K562 (cell line): ENCODE measurements around the gene SRGAP3. TPM values are rescaled to one million over a fixed set of nuclear protein-coding genes. Genes with fewer than 3 reads are reported as not detected.

Experiments used
- ATAC-seq: fragments of 200-7000 bp; cut with Tn5 transposase; 3 replicates; pipeline ENCODE4 v1.9.1; 2020; ENCODE audit warnings: moderate library complexity
- BruUV-seq: library from RNA; stranded (reverse); fragments of 400-500 nt; replicated peaks from 2 replicates; lab custom pipeline; 2021; lab: Mats Ljungman, UMichigan
- CTCF ChIA-PET: fragments of 300-600 bp; formaldehyde crosslinking; extraction: SDS; loops from one replicate; lab custom pipeline; 2021; ENCODE audit warnings: low intra/inter-chr PET ratio; lab: Yijun Ruan, JAX
- POLR2A ChIA-PET: fragments of 300-600, 350-650 bp; sonication (Branson Sonifier 250); formaldehyde crosslinking; extraction: SDS; loops from one replicate; lab custom pipeline; 2021; ENCODE audit warnings: antibody characterized with exemption, inconsistent platforms; lab: Yijun Ruan, JAX
- DNase-seq, 4 experiments: peaks; one replicate each; pipeline versions ENCODE4 v3.0.0 to v3.0.0-alpha.2; 2011 to 2018; ENCODE audit warnings: low spot score in 3 of 4, mixed read lengths in 3 of 4; ENCODE audit errors: extremely low read depth in 1 of 4
- FAIRE-seq: peaks from 2 replicates; lab custom pipeline; 2011; peaks lifted over from hg19 to GRCh38; lab: Jason Lieb, UNC
- H2AFZ ChIP-seq: 2 replicates; pipeline ENCODE4 v1.6.0; 2011; ENCODE audit warnings: low read depth, low read length, control low read depth, inconsistent platforms
- H3K27ac ChIP-seq: fragments of 200-600 bp; 3 replicates; pipeline ENCODE4 v1.8.0; 2011; ENCODE audit warnings: low read depth, mild to moderate bottlenecking, control low read depth, inconsistent platforms, low read length, moderate library complexity, mixed read lengths; ENCODE audit errors: extremely low read depth
- H3K27me3 ChIP-seq, 2 experiments: fragments of 300-600 bp in 1 of 2; 2 replicates in 1 of 2; 3 replicates in 1 of 2; pipeline versions ENCODE4 v1.6.0 to v1.8.0; 2011; ENCODE audit warnings: inconsistent platforms in 2 of 2, low read length in 2 of 2, mild to moderate bottlenecking in 1 of 2, mixed read lengths in 1 of 2, moderate library complexity in 1 of 2; ENCODE audit not compliant: control insufficient read depth in 2 of 2, insufficient read depth in 2 of 2
- H3K36me3 ChIP-seq: fragments of 300-600 bp; 3 replicates; pipeline ENCODE4 v1.8.0; 2011; ENCODE audit warnings: mild to moderate bottlenecking, low read length, inconsistent platforms; ENCODE audit not compliant: control insufficient read depth, insufficient read depth
- H3K4me1 ChIP-seq, 2 experiments: fragments of 200-600 bp in 1 of 2; replicated peaks in 1 of 2; 2 replicates in 1 of 2; 3 replicates in 1 of 2; pipeline versions ENCODE4 v1.5.1 to v1.8.0; 2011; ENCODE audit warnings: inconsistent platforms in 2 of 2, low read length in 2 of 2, mild to moderate bottlenecking in 1 of 2, mixed read lengths in 1 of 2, moderate library complexity in 1 of 2; ENCODE audit not compliant: control insufficient read depth in 2 of 2, insufficient read depth in 2 of 2
- H3K4me2 ChIP-seq: 2 replicates; pipeline ENCODE4 v1.6.1; 2011; ENCODE audit warnings: low read length, control low read depth, inconsistent platforms, mixed read lengths; ENCODE audit not compliant: insufficient read depth
- H3K4me3 ChIP-seq: fragments of 200-600 bp; sonication (generic), shearing (Covaris generic); 2 replicates; pipeline ENCODE4 v1.5.1; 2016; ENCODE audit warnings: control low read depth, inconsistent platforms
- H3K79me2 ChIP-seq: fragments of 200-600 bp; 3 replicates; pipeline ENCODE4 v1.8.0; 2011; ENCODE audit warnings: low read length, inconsistent platforms; ENCODE audit not compliant: control insufficient read depth, insufficient read depth
- H3K9ac ChIP-seq, 2 experiments: 2 replicates each; pipeline versions ENCODE4 v1.6.0 to v1.6.1; 2011; ENCODE audit warnings: low read depth in 2 of 2, low read length in 2 of 2, control low read depth in 1 of 2, inconsistent platforms in 1 of 2, mild to moderate bottlenecking in 1 of 2, mixed read lengths in 1 of 2; ENCODE audit not compliant: insufficient read depth in 1 of 2
- H3K9me1 ChIP-seq: one replicate; pipeline ENCODE4 v1.6.0; 2011; ENCODE audit warnings: inconsistent platforms, mild to moderate bottlenecking, low read length, moderate library complexity; ENCODE audit not compliant: control insufficient read depth, insufficient read depth
- H3K9me3 ChIP-seq: replicated peaks from 2 replicates; pipeline ENCODE4 v1.5.1; 2011; ENCODE audit warnings: low read depth, low read length, inconsistent platforms; ENCODE audit not compliant: control insufficient read depth, insufficient read depth
- H4K20me1 ChIP-seq: replicated peaks from 2 replicates; pipeline ENCODE4 v1.6.1; 2011; ENCODE audit warnings: low read length, inconsistent platforms, mixed read lengths; ENCODE audit not compliant: control insufficient read depth, insufficient read depth
- BHLHE40 ChIP-seq: IDR thresholded peaks from 2 replicates; pipeline ENCODE4 v1.6.1; 2011; ENCODE audit warnings: low read length, improper control_type of control experiment
- CTCF ChIP-seq, 3 experiments: IDR thresholded peaks in 2 of 3; conservative IDR thresholded peaks in 1 of 3; 2 replicates each; pipeline ENCODE4 v1.5.1; 2011 to 2012; ENCODE audit warnings: low read length in 3 of 3, mild to moderate bottlenecking in 3 of 3, control low read depth in 2 of 3, improper control_type of control experiment in 1 of 3, inconsistent platforms in 1 of 3, low read depth in 1 of 3, mixed read lengths in 1 of 3, moderate library complexity in 1 of 3; ENCODE audit not compliant: insufficient read depth in 2 of 3
- ESRRA ChIP-seq: fragments of 450-650 bp; IDR thresholded peaks from 2 replicates; pipeline ENCODE4 v1.6.1; 2014; ENCODE audit warnings: low read depth, mild to moderate bottlenecking, moderate library complexity, borderline replicate concordance
- KLF10 ChIP-seq: fragments of 250-450 bp; sonication (Bioruptor Pico); IDR thresholded peaks from 2 replicates; pipeline ENCODE4 v1.6.1; 2021; ENCODE audit warnings: matching md5 sums
- NFATC3 ChIP-seq: fragments of 450-650 bp; IDR thresholded peaks from 2 replicates; pipeline ENCODE4 v1.6.1; 2017; ENCODE audit warnings: mild to moderate bottlenecking
- NFXL1 ChIP-seq: fragments of 450-650 bp; formaldehyde crosslinking; IDR thresholded peaks from 2 replicates; pipeline ENCODE4 v1.4.0; 2021; ENCODE audit warnings: mild to moderate bottlenecking
- RBM14 ChIP-seq: fragments of 200-400 bp; formaldehyde crosslinking; IDR thresholded peaks from 2 replicates; pipeline ENCODE4 v1.6.1; 2018; ENCODE audit warnings: low read depth, mild to moderate bottlenecking, low read length, moderate library complexity, borderline replicate concordance; ENCODE audit not compliant: insufficient read depth
- TCF7L2 ChIP-seq: fragments of 150-350 bp; IDR thresholded peaks from 2 replicates; pipeline ENCODE4 v1.6.1; 2016; ENCODE audit warnings: low read depth, mild to moderate bottlenecking, low read length, moderate library complexity
- ZFP1 ChIP-seq: fragments of 450-650 bp; formaldehyde crosslinking; IDR thresholded peaks from 2 replicates; pipeline ENCODE4 v1.4.0; 2020; ENCODE audit warnings: mild to moderate bottlenecking, mixed read lengths
- ZNF764 ChIP-seq: fragments of 250-450 bp; sonication (Bioruptor Pico); IDR thresholded peaks from 2 replicates; pipeline ENCODE4 v1.4.0; 2020; ENCODE audit warnings: low read depth, mild to moderate bottlenecking, moderate library complexity
- WGBS: fragments of 100-300 bp; shearing (Covaris generic); methylation state at CpG from one replicate; pipeline ENCODE4 v1.1.6; 2016; ENCODE audit warnings: low coverage, mixed read lengths; ENCODE audit not compliant: insufficient coverage; ENCODE audit errors: missing lambda C conversion rate; 5-methylcytosine and 5-hydroxymethylcytosine counted together
- in situ Hi-C: fragments of 300-500 bp; cut with MboI; formaldehyde crosslinking; loops from 4 replicates; pipeline ENCODE4 v1.15.0; 2018; ENCODE audit warnings: inconsistent platforms, mixed read lengths
- intact Hi-C: fragments of 100-400 bp; cut with micrococcal nuclease; formaldehyde crosslinking; loops from 2 replicates; pipeline ENCODE4 v1.14.2; 2022
- polyA plus RNA-seq, 8 experiments: library from polyadenylated mRNA; depleted of rRNA in 4 of 8; stranded (reverse) in 5 of 8; unstranded in 3 of 8; fragments of >200 nt; fragmentation: Nextera tagmentation in 2 of 8; fragmentation: Illumina TruSeq in 1 of 8; extraction: Ambion mirVana in 2 of 8; extraction: Trizol in 1 of 8; gene quantifications; 2 replicates each; pipeline versions ENCODE4 v1.2.1 to v1.2.3, GENCODE V29; 2011 to 2014; ENCODE audit warnings: inconsistent platforms in 1 of 8, missing spikeins in 1 of 8
- total RNA-seq, 7 experiments: library from RNA; depleted of rRNA in 6 of 7; stranded (reverse); fragments of >200 nt in 6 of 7; fragmentation: Illumina TruSeq in 2 of 7; extraction: Trizol in 2 of 7; gene quantifications; 2 replicates each; pipeline versions ENCODE4 v1.2.1 to v1.2.3, GENCODE V29; 2011 to 2021; ENCODE audit warnings: low replicate concordance in 1 of 7
- TF ChIP-seq, protein P1 (sequence below): sonication (generic); formaldehyde crosslinking; IDR thresholded peaks from 2 replicates; pipeline ENCODE4 v1.8.1; 2023; ENCODE audit warnings: mild to moderate bottlenecking, missing genetic modification reagents

Gene SRGAP3
- total and polyA plus RNA-seq, 9 of the 15 experiments (the other 6 are each of a cell fraction or from before 2014, with no cell fraction given): 0.11 to 0.85 (median 0.35) TPM; not detected in 2

GRCh38 chr3:9110316-9110715 is 139.1 kb downstream of the SRGAP3 start:
- Histone ChIP-seq H3K4me3 (no peak overlapping the region), H3K79me2 (no peaks in the 10 kb centered on the region), H3K27ac (no peak overlapping the region), H3K36me3 (no peaks in the 10 kb centered on the region), H4K20me1 (peaks cover 4% of the 10 kb centered on the region; the same call in 1 of the 2 replicates), H3K4me2 (no peak overlapping the region), H3K4me1 (no peaks in the 10 kb centered on the region), H2AFZ (no peak overlapping the region), H3K9me3 (no peaks in the 10 kb centered on the region), H3K9me1 (no peaks in the 10 kb centered on the region), H3K9ac (no peak overlapping the region), H3K27me3 (peaks cover 9 to 49% of the 10 kb centered on the region in 2 experiments; a peak in 4 of 5 replicates)
- in situ Hi-C loops (no loop called here), intact Hi-C loops (no loop called here)
- ATAC-seq: no peak; the same call in 2 of the 3 replicates
- FAIRE-seq: no peak
- CTCF ChIA-PET: no interaction called here
- no TSS peak for BruUV-seq
- DNase-seq: no peak
- no peak for TF ChIP-seq ESRRA
- TF ChIP-seq BHLHE40: no peak
- TF ChIP-seq, protein P1, sequence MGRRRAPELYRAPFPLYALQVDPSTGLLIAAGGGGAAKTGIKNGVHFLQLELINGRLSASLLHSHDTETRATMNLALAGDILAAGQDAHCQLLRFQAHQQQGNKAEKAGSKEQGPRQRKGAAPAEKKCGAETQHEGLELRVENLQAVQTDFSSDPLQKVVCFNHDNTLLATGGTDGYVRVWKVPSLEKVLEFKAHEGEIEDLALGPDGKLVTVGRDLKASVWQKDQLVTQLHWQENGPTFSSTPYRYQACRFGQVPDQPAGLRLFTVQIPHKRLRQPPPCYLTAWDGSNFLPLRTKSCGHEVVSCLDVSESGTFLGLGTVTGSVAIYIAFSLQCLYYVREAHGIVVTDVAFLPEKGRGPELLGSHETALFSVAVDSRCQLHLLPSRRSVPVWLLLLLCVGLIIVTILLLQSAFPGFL (CRISPR knock-in tag): no peak
- TF ChIP-seq RBM14: no peak
- no peak for TF ChIP-seq CTCF (IDR thresholded peaks at IDR 0.05 in 2 of 3, conservative IDR thresholded peaks at IDR 0.05 in 1 of 3; ENCODE audit: insufficient read depth in 2 of 3, low read depth in 1 of 3, low read length in 3 of 3)
- TF ChIP-seq NFATC3: no peak
- TF ChIP-seq ZFP1 (CRISPR knock-in tag): no peak
- no peak for TF ChIP-seq ZNF764 (CRISPR knock-in tag)
- no peak for TF ChIP-seq TCF7L2
- no peak for TF ChIP-seq KLF10 (CRISPR knock-in tag)
- TF ChIP-seq NFXL1 (CRISPR knock-in tag): no peak
- 1% methylated on average over 10 of the region's 12 CpGs for WGBS
- POLR2A ChIA-PET: interaction anchor here (1.2 to 2.1 kb wide), 2 partner anchors 10 to 13 kb away, joined by 3 to 7 read pairs; no protein-coding TSS in a partner anchor
